Ammon's horn (tissue), 1 donor: ENCODE results near the gene STING1.
"Not testable (repeated sequence)": the region's sequence is repeated elsewhere in the genome, so short reads cannot be mapped to it uniquely, and the experiment has no call there.

ENCODE experiments used
- DNase-seq: peaks from one replicate; pipeline ENCODE4 v3.0.0-alpha.2; 2016; ENCODE audit warnings: low spot score

The STING1 gene

DNA sequence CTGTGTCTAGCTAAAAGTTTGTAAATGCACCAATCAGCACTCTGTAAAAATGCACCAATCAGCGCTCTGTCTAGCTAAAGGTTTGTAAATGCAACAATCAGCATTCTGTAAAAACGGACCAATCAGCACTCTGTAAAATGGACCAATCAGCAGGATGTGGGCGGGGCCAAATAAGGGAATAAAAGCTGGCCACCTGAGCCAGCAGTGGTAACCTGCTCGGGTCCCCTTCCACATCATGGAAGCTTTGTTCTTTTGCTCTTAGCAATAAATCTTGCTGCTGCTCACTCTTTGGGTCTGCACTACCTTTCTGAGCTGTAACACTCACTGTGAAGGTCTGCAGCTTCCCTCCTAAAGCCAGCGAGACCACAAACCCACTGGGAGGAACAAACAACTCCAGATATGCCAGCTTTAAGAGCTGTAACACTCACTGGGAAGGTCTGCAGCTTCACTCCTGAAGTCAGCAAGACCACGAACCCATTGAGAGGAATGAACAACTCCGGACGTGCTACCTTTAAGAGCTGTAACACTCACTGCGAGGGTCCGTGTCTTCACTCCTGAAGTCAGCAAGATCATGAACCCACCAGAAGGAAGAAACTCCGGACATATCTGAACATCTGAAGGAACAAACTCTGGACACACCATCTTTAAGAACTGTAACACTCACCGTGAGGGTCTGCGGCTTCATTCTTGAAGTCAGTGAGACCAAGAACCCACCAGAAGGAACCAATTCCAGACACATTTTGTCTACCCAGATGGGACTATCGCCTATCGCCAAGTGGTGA, 20.7 kb upstream of the STING1 start:
- DNase-seq, result not testable (repeated sequence)

- DNase-seq, result no peak
These were observed 18.8 kb upstream of the STING1 start for GRCh38 chr5:139501381-139501780.

DNA sequence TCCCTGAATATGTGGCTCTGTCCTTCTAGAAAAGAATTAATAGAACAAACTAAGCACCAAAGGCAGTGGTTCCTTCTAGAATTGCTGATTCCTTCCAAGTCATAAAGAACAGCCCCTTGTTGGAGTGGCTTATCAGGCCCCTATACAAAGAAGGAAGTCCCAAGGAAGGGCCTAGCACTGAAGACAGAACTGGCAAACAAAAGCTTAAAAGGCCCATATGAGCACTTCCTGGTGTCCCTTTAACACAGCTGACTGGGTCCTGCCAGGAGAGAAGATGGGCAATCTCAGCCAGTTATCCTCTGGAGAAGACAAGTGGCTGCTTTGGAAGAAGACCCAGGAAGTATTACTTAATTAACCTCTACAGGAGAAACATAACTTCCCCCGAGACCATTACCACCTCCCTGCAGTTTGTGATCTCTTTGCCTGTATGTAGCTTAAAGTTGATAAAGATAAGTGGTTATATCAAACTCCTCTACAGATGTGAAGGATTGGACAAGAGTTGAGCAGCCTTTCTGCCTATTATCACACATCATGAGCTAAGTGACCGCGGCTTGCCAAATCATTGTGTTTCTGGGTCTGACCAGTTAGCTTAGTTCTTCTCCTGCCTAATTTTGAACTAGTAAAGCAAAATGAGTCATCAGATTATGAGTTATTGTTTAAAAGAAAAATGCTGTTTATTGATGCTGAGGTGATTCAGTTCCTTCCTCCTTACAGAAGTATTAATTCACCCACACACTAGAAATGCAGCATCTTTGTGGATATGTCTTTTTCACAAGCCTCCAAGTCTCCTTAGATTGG, 13.3 kb upstream of the STING1 start:
- no peak for DNase-seq

DNA sequence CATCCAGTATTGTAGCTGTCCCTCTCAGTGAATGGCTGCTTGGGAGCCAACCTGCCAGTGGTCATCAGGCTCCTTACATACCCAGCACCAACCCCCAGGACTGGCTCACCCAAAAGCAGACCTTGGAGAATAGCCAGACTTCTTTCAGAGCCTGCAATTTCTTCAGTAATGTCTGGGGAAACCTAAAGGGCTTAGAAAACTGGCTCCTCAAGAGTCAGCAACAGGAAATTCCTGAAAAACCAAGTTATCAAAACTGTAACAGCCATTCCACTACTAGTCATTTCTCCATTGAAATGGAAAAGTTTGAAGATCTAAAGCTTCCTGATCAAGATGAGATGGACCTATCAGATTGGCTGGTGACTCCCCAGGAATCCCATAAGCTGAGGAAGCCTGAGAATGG, 12.3 kb upstream of the STING1 start:
- DNase-seq, result no peak

- no peak for DNase-seq
These were observed 11.7 kb upstream of the STING1 start for GRCh38 chr5:139494256-139494655.

DNA sequence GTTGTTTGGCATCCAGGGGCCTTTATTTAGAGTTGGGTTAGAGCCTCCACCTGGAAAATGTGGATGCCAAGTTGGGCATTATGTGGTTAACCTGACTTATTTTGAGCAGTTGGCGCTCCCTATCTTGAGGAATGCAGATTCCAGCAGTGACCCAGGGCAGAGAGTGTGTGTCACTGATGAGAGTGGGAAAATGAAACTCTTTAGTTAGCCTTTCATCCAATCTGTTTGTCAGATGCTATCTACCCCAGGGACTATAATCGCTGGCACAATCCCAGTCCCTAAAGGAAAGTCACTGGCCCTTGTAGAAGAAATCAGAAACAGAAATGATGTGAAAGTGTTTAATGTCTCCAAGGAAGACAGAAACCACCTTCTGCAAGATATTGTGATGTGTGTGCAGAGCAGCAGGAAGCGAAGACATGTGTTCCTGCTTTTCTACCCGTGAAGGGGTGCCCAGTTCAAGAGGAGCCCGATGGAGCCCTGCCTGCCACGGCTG, 10.2 kb upstream of the STING1 start:
- no peak for DNase-seq

DNA sequence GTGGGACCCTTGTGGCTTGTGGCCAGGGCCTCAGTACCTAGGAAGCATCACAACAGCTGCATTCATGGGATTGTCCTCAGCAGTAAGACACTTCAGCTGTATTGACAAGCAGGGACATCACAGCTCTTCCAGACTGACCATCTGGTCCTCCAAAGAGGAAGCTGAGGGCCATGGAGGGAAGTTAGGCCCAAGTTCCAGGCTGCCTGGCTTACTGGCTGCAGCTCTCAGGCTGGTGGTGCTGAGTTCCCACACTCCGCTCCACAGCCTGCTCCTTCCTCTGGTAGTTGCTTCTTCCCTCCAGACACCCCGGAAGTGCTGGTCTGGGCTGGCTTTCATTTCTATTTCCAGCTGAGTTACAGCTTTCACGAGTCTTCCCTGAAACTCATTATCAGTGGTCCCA, 5.7 kb upstream of the STING1 start:
- DNase-seq, result peak; percentile 83

DNA sequence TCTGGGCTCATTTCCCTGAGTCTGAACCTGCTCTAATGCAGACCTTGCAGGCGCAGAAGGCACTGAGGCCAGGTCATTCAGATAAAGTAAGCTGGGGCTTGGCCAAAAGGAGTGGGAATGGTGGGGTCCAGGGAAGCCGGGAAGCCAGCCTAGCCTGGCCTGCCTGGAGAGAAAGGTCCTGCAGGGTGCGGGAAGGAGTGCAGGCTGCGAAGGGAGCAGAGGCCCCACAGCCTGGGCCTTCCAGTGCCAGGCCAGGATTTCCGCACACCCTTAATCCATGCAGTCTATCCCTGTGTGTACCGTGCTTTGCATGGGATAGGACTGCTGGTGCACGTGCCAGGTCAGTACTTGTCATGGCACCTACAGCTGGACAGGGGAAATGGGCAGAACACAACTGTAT, 3.6 kb upstream of the STING1 start:
- no peak for DNase-seq

DNA sequence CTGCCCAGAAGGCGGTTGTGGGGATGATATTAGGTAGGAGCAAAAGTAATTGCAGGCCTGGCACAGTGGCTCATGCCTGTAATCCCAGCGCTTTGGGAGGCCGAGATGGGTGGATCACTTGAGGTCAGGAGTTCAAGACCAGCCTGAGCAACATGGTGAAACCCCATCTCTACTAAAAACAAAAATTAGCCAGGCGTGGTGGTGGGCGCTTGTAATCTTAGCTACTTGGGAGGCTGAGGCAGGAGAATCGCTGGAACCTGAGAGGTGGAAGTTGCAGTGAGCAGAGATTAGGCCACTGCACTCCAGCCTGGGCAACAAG, 291 bp upstream of the STING1 start:
- not testable (repeated sequence) for DNase-seq

DNA sequence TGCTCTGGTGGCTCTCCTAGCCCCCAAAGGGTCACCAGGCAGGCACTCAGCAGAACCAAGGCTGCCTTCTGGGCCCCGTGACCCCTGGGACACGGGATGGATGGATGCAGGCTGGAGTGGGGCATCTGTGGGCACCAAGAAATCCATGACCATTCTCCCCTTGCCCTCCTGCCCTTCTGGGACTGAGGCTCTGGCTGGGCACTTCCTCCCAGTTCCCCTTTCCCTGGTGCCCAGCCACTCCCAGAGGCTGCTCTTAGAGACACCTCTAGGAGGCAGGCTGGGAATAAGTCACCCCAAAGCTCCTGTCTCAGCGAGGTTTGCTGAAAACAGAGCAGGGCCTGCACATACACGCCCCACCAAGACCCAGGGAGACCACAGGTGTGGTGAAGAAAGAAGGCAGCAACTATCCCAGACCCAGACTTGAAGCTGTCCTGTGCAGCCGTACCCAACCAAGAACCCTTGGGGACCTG, 943 bp downstream of the STING1 start:
- no peak for DNase-seq

DNA sequence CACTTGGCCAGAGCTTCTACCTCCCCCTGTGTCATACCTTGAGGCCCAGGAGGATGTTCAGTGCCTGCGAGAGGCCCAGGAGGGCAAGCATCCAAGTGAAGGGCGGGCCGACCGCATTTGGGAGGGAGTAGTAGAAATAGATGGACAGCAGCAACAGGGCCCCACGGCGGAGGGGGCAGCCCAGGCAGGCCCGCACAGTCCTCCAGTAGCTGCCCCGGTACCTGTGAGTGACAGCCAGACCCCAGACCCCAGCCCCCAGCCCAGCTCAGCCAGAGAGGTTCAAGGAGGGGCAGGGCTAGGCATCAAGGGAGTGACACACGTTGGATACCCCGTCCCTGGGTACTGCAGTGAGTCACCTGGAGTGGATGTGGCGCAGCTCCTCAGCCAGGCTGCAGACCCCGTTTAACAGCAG, 1.4 kb downstream of the STING1 start:
- DNase-seq, result no peak

GRCh38 chr5:139479729-139480128, 2.8 kb downstream of the STING1 start:
- not testable (repeated sequence) for DNase-seq

DNA sequence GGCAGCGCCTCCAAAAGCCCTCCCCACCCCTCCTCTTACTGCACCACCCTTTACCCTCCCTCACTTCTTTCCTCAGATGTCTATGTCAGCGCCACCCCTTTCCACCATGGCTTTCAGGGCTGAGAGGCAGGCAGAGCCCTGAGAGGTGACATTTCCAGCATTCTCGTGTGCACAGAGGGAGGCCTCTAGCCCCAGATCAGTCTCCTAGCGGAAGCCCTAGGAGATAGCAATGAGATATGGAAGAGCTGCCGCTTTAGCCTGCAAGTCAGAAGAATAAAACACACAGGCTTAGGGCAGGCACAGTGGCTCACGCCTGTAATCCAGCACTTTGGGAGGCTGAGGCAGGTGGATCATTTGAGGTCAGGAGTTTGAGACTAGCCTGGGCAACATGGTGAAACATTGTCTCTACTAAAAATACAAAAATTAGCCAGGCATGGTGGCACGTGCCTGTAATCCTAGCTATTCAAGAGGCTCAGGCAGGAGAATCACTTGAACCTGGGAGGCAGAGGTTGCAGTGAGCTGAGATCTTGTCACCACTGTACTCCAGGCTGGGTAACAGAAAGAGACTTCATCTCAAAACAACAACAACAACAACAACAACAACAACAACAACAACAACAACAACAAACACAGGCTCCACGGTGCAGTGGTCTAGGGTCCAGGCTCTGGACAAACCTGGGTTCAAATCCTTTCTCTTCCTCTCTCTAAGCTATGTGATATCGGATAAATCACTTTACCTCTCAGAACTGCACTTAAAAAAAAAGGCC, 3.7 kb downstream of the STING1 start:
- DNase-seq, result not testable (repeated sequence)

DNA sequence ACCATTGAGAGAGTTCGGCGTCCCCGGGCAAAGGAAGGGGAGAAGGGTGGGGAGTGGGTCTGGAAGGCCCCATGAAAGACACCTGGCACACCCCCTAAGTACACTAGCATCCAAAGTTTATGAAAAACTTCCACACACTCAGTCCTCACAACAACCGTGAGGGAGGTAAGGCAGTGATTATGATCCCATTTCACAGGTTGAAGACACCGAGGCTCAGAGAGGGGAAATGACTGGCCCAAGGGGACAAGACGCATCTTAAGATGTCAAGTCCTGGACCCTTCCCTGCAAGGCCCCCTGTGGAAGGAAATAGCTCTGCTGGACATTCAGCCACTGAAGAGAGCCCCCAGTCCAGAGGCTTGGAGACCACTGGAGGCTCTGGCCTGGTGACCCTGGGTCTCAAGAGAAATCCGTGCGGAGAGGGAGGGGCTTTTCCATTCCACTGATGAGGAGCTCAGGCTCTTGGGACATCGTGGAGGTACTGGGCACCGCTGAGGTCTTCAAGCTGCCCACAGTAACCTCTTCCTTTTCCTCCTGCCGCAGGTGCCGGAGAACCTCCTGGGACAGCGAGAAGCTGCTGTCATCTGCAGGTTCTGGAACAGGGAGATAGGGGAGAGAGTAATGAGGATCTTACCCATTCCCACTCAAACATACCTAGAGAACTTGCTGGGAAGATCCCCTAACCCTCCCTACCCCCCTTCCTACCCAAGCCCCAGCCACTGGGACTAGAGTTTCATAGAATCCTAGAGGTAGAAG, 6.5 kb downstream of the STING1 start:
- DNase-seq, result no peak

DNA sequence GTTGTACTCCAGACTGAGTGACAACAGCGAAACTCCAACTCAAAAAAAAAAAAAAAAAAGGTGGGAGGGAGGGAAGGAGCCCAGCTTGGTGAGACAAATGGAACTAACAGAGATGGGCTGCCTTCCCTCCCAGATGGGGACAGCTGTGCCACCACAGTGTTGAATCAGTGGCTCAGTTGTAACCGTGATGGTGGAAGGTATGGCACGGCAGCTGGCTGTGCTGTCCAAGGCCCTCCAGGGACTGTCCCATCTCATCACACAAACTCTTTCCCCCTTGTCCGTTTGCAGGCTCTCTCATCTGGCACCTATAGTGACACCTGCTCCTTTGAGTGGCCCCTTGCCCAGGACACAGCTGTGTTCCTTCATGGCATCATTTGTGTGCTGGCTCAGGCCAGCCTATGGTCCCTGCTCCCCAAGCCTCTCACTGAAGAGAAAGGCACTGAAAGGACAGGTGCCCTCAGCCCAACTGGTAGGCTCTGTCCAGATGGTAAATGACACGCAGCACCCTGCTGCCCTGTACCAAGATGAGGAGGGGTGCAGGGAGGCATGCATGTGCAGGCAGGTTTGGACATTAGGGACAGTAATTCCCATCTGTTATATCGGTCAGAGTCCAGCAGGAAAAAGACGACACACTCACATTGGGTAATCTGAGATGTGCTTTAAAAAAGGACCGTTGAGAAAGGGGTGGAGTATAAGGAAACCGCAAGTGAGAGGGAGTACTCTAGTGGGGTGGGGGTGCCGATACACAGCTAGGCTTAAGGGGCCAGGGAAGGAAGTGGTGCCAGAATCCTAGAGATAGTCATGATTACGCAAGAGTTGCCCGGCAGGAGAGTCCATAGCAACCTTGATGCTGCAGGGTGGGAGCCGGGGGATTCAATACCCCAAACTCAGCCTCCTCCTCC, 7.4 kb downstream of the STING1 start:
- DNase-seq, result peak; percentile 25

DNA sequence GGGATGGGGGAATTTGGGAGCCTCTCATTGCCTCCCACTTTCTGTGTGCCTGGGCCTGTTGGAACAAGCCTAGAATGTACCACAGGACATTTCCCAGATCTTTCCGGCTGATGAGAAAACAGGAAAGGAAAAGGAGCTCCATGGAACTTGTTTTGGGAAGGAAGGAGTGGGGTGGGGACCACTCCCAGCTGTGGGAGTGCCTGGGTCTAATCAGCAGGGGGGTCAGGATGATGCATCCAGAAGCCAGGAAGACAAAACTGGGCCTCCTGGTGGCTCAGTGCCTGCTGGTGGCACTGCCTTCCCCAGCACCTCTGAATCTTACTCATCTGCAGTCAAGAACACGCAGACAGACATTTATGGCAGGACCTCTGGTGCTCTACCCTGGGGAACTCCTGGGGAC, 9.0 kb downstream of the STING1 start:
- no peak for DNase-seq

DNA sequence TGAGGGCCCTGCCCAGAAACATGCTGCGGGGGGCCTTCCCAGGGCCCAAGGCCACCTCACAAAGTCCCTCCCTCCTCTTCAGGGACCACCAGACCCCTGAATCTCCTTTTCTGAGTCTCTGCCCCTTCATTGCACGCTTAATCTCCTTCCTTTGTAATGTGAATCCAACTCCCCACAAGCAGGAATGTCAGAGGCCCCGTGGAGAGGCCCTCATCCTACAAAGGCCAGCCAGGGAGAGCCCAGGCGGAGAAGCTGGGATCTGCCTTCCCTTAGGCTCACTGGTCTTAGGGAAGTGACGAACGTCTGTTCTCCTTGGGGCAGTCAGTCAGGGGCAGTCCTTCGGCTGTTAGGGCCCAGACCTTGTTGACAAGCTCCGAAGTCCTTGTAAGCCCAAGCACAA, 9.5 kb downstream of the STING1 start:
- no peak for DNase-seq

DNA sequence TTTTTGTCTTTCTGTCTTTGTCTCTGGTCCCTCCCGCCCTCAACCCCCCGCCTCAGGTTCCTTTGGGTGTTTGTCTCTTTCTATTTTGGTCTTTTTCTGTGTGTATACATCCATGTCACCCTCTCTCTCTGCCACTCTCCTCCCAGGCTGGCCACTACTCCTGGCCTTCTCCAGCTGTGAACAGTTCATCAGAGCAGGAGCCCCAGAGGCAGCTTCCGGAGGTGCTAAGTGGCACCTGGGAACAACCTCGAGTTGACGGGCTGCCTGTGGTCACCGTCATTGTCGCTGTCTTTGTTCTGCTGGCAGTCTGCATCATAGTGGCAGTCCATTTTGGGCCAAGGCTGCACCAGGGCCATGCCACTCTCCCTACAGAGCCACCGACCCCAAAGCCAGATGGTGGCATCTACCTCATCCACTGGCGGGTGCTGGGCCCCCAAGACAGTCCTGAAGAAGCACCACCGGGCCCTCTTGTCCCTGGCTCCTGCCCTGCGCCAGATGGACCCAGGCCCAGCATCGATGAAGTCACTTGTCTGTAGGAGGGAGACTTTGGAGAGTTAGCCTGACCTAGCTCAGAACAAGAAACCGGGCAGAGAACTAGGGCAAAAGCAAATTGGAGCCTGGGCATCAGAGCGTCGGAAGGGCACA, 10.1 kb downstream of the STING1 start:
- no peak for DNase-seq

DNA sequence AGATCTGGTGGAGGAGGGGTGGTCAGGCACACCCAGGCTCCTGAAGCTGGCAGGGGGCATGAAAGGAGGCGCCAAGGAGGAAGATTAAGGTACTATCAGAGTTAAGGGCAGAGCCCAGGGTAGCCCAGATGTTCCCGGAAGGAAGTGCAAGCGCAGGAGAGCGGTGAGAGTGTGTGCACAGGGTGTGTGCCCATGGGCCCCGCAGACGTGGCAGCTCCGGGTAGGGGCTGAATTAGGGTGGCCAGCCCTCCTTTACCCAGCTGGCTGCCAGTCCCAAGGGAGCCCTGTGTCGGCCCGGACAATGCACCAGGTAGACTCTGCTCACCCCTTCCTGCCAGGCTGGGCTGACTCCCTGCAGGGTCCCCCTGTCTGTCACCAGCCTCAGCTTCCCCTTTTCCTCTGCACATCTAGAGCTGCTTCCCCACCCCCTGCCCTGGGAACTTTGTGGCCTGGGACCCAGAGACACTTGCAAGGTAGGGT, 11.7 kb downstream of the STING1 start, which contains the start of gene SMIM33:
Gene SMIM33 (plus strand): TSS at position 184 of the 480 bp plus-strand sequence. CDS start 118 bp downstream, at position 302.
- no peak for DNase-seq

DNA sequence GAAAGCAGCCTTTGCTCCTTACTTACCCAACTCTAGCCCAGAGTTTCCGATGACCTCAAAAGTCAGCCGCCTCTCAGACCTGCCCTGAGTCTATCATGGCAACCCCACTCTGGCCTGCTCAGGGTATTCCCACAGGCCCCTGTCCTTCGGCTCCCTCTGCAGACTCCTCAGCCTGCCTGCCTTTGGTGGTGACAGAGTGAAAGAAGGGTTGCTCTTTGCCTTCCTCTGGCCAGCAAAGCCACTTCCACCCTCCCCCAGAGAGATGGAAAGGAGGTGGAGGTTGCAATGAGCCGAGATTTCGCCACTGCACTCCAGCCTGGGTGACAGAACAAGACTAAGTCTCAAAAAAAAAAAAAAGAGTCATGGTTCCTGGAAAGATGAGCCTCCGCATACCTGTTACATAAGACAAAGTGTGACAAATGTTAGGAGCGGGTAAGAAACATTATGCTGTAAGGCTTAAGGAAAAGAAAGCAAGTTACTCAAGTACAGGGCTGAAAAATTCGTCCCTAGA, 14.1 kb downstream of the STING1 start:
- DNase-seq, result no peak
